HG03103 (cell line): ENCODE results near the gene KRT1.
"Not testable (repeated sequence)": the region's sequence is repeated elsewhere in the genome, so short reads cannot be mapped to it uniquely, and the experiment has no call there.

Experiments used
- ATAC-seq: cut with Tn5 transposase; IDR thresholded peaks from one replicate; pipeline ENCODE4 v1.9.1; 2021; ENCODE audit warnings: low read depth; ENCODE audit not compliant: unreplicated experiment

The KRT1 gene

DNA sequence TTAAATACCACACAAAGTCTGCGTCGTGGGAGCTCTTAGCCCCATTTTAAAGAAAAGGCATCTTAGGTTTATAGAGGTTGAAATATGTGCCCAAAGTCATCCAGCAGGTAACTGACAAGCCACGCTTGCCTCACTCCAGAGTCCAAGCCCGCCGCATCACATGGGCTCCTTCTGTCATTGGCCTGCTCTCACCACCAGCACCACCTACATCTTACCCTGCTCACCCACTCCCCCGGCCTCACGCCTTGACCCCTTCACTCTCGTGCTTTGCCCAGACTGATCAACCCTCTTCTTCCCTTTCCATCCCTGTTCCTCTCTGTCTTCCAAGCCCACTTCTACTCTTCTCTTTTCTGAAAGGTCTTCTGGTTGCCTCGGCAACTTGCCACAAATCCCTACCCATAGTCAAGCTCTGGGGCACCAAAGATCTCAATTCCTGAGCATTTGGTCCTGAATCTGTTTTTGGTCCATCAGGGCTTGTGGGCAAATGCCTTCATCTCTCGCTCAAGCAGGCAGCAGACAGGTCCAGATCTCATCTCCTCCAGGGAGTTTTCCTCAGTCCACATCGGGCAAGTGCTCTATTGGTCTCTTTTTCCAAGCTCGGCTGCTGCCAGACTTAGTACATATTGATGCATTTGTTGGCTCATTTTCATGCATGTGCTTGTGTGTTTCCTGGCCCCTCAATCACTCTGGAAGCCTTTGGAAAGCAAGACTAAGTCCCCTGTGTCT, 3.5 kb upstream of the KRT1 start:
- ATAC-seq, result no peak

DNA sequence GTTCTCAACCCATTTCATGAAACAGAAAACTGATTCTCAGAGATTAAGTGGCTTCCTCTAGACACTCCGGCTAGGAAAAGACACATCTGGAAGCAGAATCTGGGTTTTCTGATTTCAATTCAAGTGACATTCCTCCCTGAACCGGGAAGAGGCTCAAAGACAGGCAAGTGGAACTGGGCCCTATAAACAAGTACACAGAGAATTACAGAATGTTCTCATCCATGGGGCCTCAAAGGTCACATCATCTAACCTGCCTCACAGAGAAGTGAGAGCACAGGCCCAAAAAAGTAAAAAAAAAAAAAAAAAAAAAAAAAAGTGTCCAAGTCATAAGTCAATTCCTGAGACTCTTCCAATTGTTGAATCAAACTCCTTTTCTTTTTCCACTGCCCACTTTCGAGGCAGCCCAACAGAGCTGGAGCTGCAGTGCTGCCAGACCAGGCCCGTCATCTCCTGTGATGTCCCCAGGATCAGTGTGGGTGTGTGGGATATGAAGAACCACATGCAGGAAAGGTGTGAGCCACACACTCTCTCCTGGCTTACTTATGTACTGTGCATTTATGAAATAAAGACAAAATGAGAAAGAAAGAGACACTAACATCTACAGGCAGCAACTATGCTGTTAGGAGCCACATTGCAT, 2.8 kb upstream of the KRT1 start:
- ATAC-seq, result no peak

DNA sequence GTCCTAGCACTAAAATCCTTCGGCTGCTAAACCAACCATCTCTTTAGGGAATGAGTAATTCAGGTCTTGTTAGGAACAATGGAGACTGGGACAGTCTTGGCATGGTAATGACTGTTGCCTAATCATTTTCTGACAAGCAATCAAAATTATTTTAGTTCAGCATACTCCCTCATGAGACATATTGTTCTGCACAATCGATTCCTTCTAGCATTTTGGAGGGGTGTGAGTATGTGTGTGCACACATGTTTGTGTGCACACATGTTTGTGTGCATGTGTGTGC, 2.1 kb upstream of the KRT1 start:
- no peak for ATAC-seq

DNA sequence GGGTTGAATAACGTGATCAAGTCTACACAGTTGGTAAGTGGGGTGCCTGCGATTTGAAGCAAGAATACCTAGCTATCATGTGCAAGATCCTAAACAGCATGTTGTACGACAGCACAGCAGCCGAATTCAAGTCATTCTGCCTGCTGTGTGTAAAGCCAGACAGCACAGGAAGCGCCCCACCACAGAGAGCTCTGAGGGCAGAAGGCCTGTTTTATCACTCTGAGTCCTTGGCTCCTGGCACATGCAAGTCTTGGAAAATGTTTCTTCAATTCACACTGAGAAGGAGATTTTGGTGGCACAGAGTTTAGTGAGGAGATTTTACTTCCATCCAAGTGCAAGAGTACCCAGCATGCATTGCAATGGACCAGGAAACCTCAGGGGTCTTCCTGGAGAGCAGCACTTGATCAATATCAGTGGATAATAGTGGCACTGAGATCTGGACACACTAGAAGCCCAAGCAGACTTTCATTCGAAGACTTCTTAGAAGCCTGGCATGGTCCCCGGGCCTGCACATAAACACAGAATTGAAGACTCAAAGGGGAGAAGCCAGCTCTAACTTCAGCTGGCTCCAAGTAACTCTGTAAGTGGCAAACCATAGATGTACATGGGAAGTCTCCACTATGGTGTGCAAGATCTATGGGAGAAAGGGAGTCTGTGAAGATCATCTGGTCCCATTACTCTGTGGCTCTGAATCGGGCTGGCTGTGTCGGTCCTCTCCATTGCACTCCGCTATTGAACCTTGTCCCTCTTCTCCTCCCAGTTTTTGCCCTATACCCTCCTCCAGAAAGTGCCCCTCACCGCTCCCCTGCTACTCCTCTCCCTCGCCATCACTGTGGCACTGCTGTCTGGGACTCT, 1.5 kb upstream of the KRT1 start:
- ATAC-seq, result no peak

DNA sequence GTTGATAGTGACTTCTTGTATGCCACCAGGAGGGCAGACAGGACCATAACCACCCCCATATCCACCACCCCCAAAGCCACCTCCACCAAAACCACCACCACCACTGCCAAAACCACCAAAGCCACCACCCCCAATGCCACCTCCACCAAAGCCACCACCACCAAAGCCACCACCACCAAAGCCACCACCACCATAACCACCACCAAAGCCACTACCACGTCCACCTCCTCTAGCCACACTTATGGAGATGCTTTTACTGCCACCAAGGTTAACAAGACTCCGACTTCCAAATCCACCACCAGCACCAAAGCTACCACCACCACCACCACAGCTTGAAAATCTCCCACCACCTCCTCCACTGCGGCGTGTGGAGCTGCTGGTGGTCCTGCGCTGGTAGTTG, 332 bp downstream of the KRT1 start:
- no peak for ATAC-seq

DNA sequence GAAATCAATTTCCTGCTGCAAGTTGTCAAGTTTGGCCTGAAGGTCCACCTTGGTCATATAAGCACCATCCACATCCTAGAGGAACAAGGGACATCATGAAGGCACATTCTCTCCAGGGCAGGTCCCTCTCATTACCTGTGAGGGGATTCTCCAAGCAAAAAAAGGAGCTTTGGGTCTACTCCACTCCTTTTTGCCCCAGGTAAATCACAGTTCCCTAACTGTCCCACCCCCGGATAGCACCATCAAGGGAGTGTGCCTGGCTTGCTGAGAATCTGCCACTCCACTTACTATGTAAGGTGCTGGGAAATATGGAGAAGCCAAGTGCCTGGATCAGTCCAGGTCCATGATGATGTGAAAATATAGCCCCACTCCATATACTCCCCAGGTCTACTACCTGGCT, 2.5 kb downstream of the KRT1 start:
- no peak for ATAC-seq

DNA sequence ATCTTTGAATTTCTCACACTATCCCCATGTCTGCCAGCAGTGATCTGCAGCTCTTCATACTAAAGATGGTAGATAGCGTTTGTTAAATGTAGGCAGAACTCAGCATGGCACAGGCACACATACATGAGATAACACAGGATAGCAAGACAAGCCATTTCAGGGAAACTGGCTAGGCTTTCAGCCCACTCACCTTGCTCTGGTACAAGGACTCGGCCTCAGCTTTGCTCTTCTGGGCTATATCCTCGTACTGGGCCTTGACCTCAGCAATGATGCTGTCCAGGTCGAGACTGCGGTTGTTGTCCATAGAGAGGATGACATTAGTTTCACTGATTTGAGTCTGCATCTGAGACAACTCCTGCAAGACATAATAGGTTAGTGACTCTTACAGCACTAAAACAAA, 3.1 kb downstream of the KRT1 start:
- no peak for ATAC-seq

DNA sequence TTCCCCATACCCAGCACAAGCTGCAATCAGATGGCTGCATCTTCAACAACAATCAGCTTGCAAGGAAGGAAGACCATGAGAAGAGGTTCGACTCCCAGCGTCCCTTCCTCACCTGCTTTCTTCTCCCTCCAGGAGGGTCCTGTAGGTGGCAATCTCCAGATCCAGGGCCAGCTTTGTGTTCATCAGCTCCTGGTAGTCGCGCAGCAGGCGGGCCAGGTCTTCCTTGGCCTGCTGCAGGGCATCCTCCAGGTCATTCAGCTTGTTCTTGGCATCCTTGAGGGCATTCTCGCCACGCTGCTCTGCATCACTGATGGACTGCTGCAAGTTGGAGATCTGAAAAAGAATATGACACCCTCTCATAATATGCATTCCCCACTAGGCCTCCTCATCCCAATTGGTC, 4.0 kb downstream of the KRT1 start:
- no peak for ATAC-seq

DNA sequence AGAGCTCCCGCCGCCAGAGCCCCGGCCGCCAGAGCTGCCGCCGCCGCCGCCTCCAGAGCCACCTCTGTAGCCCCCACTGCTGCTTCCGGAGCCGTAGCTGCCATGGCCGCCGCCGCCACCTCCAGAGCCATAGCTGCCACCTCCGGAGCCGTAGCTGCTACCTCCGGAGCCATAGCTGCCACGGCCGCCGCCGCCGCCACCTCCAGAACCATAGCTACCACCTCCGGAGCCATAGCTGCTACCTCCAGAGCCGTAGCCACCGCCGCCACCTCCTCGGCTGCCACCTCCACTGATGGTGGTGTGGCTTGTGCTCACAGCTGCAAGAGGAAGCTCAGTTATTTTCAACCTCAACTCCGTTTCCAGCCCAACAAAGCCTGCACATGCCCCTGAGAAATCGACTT, 4.9 kb downstream of the KRT1 start:
- ATAC-seq, result no peak

DNA sequence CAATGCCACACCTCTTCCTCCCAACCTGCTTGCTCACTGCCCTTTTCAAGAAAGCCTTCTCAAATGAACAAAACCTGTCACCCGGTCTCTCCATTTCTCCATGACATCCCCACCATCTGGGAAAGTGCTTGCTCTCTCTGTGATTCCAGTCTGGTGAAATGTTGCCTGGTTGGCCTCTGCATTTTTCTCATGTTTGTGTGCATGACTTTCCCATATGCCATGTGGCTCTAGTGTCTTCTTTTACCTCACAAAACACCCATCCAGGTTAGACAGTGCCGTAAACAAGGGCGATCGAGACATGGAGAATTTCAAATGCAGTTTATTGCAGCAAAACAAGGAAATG, 5.8 kb downstream of the KRT1 start:
- no peak for ATAC-seq

DNA sequence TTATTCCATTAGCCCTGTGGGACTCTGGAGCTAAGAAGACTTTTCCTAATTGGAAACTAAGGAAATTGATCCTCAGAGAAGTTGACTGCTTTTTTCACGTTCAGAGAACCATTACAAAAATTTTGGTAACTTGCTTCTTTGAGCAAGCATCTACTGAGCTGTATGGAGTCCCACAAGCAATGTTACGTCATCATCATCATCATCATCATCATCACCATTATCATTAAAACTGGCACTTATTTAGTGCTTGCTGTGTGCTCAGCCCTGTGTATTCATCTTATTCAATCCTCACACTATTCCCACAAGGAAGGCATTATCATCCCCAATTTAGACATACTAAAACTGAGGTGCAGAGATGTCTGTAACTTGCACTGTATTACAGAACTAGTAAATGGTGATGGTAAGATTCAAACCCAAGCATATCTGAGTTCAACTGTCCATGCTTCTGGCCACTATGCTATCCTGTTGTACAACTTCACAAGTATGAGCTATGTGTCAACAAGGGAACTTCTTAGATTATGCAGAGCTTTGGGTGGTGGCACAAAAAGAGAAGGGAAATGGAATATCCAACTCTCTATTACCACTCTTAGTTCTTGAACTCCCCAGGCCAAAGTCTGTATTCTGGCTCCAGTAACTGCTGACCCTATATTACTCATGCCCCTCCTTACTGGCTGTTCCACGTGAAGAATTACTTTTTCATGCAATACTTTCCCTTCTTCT, 6.3 kb downstream of the KRT1 start:
- no peak for ATAC-seq

DNA sequence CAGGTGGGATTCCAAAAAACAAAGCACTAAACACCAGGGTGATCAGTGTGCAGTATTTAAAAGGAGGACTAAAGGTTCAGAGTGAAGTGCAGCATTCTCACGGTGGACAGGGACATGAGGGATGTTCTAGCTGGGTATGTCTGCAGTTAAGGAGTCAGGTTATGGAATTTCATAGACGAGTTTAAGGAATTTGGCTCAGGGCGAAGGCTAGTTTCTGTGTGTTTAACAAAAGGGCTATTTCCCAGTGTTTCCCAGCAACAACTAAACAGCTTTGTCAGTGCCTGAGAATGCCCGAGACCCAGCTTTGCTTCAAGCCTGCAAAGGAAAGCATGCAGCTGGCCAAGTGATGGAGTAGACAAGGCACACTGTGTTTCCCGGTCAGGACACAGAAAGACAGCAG, 7.0 kb downstream of the KRT1 start:
- ATAC-seq, result no peak

DNA sequence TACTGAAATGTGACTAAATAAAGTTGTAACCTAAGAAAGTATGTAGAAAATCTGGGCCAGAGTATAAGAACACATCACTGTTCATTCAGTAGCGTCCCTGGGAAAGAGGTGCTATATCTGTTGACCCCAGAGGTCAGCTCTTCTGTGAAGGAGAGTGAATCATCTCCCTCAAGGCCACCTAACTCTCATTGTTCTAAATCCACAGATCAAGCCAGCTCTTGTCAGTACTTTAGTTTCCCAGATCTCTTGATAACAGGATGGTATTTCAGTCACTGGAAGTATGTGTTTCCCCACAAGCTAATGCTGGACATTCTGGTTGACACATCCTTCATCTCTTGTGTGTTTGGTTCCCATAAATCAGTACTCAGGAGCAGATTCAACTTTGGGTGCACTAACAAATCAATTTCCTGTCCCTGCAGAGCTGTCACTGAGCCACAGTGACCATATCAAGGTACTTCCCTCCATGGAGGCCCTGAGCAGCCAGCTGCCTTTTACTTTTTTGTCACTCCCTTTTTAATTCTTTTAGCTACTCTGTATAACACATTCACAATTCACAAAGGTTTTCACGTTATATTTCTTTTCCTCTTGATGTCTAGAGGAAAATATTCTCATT, 7.8 kb downstream of the KRT1 start:
- ATAC-seq, result no peak

DNA sequence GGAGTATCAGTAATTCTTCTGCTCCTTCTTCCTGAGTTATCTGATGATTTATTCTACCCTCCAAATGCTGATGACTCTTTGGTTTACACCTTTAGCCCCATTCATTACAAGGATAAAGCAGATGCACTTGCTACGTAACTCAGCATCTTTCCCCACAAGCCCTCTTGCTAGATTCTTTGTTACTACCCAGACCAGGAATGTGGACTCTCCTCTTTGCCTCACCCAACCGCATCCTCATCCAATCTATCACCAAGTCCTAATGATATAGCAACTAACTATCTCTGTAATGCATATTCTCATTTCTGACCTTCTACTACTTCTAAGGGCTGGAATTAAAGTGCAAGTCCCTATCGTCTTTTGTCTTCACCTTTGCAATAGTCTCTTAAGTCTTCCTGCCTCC, 9.2 kb downstream of the KRT1 start:
- ATAC-seq, result no peak

DNA sequence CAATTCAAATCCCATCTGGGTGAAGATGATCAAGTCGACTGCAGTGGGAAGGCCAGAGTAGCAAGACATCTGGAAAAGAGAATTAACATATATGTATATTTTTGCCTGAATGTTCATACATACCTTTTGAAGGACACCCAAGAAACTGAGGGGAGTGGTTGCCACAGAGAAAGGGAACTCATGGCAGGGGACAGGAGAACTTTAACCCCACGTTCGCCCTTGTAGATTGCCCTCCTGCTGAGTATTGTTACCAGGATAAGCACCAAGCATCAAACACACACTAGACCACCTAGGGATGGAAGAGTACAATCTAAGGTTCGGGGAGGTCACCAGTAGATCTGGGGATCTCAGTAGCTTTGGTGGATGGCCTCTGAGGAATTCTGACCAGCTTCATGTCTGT, 9.7 kb downstream of the KRT1 start:
- ATAC-seq, result no peak

DNA sequence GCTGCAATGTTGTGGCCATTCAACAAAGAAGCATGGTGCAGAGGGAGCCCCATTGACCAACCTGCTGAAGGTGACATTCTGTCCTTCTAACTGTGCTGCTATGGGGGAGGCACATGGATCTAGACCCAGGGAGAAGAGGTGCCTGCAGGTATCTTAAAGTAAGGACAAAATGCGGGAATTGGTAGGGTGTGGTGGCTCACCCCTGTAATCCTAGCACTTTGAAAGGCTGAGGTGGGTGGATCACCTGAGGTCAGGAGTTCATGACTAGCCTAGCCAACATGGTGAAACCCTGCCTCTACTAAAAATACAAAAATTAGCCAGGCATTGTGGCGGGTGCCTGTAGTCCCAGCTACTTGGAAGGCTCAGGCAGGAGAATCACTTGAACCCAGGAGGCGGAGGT, 10.3 kb downstream of the KRT1 start:
- ATAC-seq, result not testable (repeated sequence)

DNA sequence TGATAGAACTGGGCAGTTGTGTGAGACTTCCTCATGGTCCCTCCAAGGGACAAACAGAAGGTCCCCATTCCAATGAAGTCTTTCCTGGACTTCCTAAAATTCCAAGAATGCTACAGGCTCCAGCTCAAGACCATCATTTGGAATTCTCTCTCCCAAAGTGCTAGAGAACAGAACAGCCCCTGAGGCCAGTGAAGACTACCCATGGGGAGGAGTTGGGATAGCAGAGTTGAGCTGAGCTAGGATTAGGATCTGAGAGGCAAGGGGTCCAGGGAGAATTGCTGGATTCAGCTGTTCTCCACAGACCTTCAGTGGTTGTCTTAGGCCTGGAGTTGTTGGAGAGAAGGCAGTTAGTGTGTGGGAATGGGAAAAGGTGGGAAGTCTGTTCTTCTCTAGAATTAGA, 10.8 kb downstream of the KRT1 start:
- no peak for ATAC-seq

DNA sequence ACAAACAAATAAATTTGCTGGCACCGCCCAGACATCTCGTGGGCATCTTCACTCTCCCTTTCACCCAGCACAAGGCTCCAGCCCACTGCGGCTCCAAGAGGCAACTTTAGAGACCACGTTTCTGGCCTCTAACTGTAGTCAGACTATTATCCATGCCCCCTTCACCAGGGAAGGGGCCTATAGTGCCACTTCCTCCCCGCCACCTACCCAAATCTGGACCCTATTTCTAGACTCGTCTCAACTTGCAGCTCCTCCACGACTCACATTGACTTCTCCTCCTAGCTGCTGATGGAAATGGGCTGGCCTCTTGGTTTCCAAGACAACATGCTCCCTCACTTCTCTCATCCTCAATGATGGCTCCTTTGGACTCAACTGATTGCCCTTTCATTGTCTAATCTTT, 12.3 kb downstream of the KRT1 start:
- ATAC-seq, result no peak

DNA sequence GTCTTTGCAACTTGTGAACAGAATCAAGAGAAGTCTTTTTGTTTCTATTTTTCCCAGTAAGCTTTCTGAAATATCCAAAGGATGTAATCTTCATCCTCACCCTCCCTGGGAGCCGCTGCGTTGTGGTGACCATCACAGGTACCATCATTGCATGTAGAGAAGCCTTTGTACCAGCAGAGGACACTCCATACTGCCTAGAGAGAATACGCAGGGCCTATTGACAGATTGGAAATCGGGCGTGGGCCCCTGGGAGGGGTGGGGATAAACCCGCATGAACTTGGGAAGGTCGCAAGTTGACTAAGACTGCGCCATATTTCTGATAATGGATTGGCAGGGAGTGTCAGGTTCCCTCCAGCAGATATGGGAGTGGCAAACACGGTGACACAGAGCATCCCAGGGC, 12.7 kb downstream of the KRT1 start:
- ATAC-seq, result no peak

DNA sequence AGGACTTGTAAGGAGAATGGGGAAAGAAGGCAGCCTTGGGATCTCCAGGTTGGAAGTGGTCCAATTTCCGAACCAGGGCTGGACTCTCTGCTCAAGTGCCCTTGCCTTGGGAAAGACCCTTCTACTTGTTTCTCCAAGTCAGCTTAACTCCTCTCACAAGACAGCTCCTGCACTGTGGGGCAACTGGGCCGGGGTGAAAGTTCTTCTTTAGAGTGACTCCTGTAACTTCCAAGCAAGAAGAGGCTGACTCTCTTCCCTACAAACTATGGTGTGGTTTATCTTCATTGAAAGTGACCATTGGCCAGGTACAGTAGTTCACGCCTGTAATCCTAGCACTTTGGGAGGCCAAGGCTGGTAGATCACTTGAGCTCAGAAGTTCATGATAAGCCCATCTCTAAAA, 13.7 kb downstream of the KRT1 start:
- ATAC-seq, result no peak

DNA sequence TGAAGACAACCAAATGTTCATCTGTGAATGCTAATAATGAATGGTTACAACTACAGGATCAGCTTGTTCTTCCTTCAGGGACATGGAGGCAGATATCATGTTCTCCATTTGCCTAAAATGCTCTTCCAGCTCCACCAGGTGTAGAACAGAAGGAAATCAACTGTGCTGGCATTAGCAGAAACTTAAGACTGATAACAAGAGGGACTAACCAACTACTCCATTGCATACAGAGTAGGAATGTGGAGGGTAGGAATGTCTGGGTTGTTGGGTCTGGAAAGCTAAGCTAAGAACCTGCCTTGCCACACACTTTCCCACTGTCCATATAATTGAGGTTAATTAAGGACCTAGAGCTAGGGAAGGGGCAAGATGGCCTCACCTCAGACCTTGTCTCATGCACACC, 16.8 kb downstream of the KRT1 start:
- no peak for ATAC-seq
